Measurements from ENCODE around the gene INPP5J.
"Not testable (repeated sequence)": the region's sequence is repeated elsewhere in the genome, so short reads cannot be mapped to it uniquely, and the experiment has no call there.

The INPP5J gene

DNA sequence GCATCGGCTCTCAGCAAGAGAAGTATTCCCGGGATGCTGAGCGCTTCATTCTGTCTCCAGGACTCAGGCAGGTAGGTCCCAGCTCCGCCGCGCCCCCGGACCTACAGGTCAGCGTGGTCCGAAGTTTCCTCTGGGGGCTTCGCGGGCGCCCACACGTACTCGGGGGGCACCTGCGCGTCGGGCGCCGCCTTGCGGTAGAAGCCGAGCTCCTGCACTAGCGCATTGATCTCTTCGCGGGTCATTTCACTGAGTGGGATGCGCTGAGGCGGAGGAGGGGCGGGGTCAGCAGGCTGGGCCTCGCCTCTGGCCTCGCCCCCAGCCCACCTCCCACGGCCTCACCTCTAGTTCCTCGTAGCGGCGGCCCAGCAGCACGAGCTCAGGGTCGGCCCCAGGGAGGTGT is 17.9 kb upstream of the INPP5J start:
- ATAC-seq (no peak), DNase-seq (ENCODE audit: low spot score in 2 of 2) (no peak)
- H3K36me3 Mint-ChIP-seq = no peaks in the 10 kb centered on the region
- no peak overlapping the region for H3K4me3 Mint-ChIP-seq
- no peak overlapping the region for H3K27ac Mint-ChIP-seq
- H3K4me1 Mint-ChIP-seq = peaks cover 21% of the 10 kb centered on the region
- H3K9me3 Mint-ChIP-seq = no peaks in the 10 kb centered on the region

DNA sequence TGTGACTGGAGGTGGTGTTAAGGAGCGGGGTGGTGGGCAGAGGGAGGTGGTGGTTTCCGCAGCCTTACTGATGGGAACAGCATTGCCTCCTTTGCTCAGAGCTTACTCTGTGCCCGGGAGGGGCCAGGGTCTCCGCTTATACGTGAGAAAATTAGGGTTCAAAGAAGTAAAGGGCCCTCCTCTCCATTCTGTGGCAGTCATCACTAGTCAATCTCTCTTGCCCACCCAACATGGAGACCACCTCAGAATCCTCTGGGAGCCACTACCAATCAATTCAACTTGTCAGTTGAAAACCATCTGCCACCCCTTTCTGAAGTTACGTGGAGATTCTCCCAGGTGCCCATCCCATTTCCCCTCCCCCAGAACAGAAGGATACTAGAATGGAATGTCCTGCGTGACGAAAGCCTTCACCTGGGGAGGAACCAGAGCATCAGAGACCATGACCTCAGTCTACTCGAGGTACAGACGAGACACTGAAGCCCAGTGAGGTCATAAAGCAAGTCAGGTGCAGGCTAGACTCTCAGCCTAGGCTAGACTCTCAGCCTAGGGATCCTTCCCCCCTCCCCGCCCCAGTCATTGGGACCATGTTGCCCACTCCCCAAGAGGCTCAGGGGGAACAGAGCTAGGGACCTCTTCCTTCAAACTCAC is 17.4 kb upstream of the INPP5J start:
- no peak for ATAC-seq
- H3K9me3 Mint-ChIP-seq = no peaks in the 10 kb centered on the region
- H3K4me3 Mint-ChIP-seq = peak overlapping the region; percentile 84
- peaks cover 21% of the 10 kb centered on the region for H3K4me1 Mint-ChIP-seq
- no peak for DNase-seq (ENCODE audit: low spot score in 2 of 2)
- H3K36me3 Mint-ChIP-seq = no peaks in the 10 kb centered on the region
- H3K27ac Mint-ChIP-seq = no peak overlapping the region

DNA sequence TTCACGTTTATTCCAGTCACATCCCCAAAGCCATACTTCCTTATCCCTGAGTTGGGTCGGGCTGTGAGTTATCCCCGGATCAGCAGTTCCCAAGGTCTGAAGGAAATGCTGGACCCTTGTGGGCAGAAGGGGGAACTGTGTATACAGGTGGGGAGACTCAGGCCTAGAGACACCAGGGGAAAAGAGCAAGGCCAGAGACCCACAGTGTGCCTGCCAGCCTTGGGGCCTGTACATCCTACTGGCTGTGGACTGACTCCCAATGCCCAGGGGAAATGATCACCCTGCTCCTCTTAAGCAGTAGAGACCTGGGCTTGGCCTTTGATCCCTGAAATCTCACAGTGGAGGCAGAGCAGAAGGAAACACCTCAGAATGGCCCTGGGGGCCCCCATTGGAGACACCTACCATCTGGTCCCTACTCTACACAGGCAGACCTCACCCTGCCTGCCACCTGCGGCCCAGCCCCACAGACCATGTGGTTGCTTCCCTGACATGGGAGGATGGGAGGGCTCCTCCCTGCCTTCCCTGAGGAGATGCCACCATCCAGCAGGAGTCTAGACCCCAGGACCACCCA is 16.7 kb upstream of the INPP5J start:
- H3K4me3 Mint-ChIP-seq = peak overlapping the region; percentile 84
- DNase-seq (ENCODE audit: low spot score in 2 of 2) (no peak), ATAC-seq (no peak)
- H3K9me3 Mint-ChIP-seq = no peaks in the 10 kb centered on the region
- H3K36me3 Mint-ChIP-seq = no peaks in the 10 kb centered on the region
- peaks cover 21% of the 10 kb centered on the region for H3K4me1 Mint-ChIP-seq
- H3K27ac Mint-ChIP-seq = peak overlapping the region; percentile 83

GRCh38 chr22:31106731-31107177 is 16.0 kb upstream of the INPP5J start:
- H3K27ac Mint-ChIP-seq = peak overlapping the region; percentile 83
- no peaks in the 10 kb centered on the region for H3K36me3 Mint-ChIP-seq
- no peaks in the 10 kb centered on the region for H3K9me3 Mint-ChIP-seq
- DNase-seq (ENCODE audit: low spot score in 2 of 2) = no peak
- H3K4me1 Mint-ChIP-seq = peaks cover 21% of the 10 kb centered on the region
- H3K4me3 Mint-ChIP-seq = peak overlapping the region; percentile 84
- ATAC-seq = no peak

DNA sequence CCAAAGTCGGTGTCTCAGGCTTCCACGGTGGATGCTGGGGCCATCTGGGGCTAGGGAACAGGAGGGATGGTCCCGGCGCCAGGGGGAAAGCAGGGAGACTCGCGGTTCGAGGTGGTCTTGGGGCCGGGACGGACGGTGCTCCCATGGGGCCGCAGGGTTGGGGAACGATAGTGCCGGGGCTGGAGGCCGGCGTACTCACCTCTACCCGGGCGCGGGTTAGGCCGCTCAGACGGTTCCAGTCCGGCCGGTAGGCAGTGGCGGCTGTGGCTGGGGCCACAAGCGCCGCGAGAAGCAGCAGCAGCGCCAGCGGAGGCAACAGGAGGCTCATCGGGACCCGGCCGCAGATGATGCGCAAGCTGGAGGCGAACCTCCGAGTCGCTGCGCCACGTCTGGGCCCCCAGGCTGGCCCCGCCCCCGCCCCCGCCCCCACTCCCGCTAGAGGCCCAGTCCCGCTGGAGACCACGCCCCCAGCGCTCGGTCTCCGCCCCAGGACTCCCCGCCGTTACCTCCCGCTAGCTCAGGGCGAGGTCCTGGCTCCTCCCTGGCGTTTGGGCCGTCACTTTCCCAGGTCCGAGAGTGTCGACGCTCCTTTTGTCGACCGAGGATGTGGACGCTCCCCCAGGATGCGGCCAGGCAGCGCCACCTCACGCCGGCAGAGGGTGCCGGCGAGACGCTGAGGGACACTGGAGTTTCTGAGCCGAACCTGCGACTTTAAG is 15.4 kb upstream of the INPP5J start, which contains the start of gene SELENOM:
Gene SELENOM, minus strand, starts transcription at position 391 of the 716 bp plus-strand sequence. Its CDS starts 63 bp downstream, at position 328.
- ATAC-seq (peak; percentile 95), DNase-seq (ENCODE audit: low spot score in 2 of 2) (peak; percentile 73 to 90)
- H3K36me3 Mint-ChIP-seq = no peaks in the 10 kb centered on the region
- peak within 1 kb of the TSS; percentile 83 for H3K27ac Mint-ChIP-seq
- peaks cover 21% of the 10 kb centered on the region for H3K4me1 Mint-ChIP-seq
- H3K9me3 Mint-ChIP-seq = no peaks in the 10 kb centered on the region
- peak within 1 kb of the TSS; percentile 84 for H3K4me3 Mint-ChIP-seq

GRCh38 chr22:31107894-31108218 is 14.9 kb upstream of the INPP5J start:
- Mint-ChIP-seq H3K4me3 (peak overlapping the region; percentile 84), H3K36me3 (no peaks in the 10 kb centered on the region), H3K9me3 (no peaks in the 10 kb centered on the region), H3K4me1 (peaks cover 21% of the 10 kb centered on the region), H3K27ac (peak overlapping the region; percentile 83)
- DNase-seq (ENCODE audit: low spot score in 2 of 2) = no peak
- peak; percentile 39 for ATAC-seq

DNA sequence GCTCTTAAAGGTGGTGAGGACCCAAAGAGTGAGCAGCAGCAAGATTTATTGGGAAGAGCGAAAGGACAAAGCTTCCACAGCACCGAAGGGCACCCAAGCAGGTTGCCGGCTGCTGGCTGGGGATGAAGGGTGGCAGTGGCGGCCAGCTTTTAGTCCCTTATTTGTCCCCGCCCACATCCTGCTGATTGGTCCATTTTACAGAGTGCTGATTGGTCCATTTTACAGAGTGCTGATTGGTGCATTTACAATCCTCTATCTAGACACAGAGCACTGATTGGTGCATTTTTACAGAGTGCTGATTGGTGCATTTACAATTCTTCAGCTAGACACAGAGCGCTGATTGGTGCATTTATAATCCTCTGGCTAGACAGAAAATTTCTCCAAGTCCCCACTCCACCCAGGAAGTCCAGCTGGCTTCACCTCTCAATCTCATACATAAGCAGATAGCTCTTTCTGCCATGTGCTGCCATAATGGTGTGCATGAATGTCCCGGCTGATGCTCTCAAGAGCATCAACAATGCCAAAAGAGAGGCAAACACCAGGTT is 10.1 kb upstream of the INPP5J start:
- not testable (repeated sequence) for H3K4me3 Mint-ChIP-seq; H3K9me3 Mint-ChIP-seq; H3K27ac Mint-ChIP-seq; DNase-seq (ENCODE audit: low spot score in 2 of 2); ATAC-seq; H3K36me3 Mint-ChIP-seq; H3K4me1 Mint-ChIP-seq

- DNase-seq (ENCODE audit: low spot score in 2 of 2) (no peak), ATAC-seq (peak; percentile 19)
- Mint-ChIP-seq H3K4me1 (peaks cover 5% of the 10 kb centered on the region), H3K9me3 (no peaks in the 10 kb centered on the region), H3K4me3 (no peak overlapping the region), H3K27ac (no peak overlapping the region), H3K36me3 (no peaks in the 10 kb centered on the region)
These were observed 4.5 kb upstream of the INPP5J start for GRCh38 chr22:31118046-31118820.

DNA sequence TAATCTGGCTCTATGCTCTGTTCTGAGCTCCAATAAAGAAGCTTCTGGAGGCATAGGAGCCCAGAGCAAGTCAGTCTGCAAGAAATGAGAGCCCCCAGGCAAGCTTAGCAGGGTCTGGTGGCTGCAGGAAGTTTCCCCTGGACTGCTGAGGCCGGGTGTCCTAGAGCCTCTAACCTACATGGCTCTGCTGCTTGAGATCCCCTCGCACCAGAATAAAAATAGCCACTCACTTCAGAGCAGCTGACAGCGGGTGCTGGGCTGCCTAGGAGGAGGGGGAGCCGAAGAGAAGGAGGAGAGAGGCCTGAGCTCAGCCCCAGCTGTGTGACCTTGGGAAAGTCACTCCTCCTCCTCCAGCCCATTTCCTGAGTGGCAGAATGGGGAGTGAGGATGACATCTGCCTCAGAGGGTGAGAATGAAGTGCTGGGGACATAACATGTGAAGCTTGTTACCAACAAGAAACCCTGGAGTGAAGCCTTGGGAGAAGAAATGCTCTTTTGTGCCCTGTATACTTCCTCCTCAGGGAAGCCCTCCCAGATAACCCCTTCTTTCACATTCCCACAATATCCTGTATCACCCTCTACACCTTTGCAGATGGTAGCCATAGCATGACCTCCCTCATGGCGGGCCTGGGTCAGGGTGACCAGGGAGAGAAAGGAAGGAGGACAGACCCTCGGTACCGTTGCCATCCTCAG is 3.6 kb upstream of the INPP5J start:
- H3K4me3 Mint-ChIP-seq = no peak overlapping the region
- H3K9me3 Mint-ChIP-seq = no peaks in the 10 kb centered on the region
- no peaks in the 10 kb centered on the region for H3K36me3 Mint-ChIP-seq
- no peak for DNase-seq (ENCODE audit: low spot score in 2 of 2)
- peaks cover 5% of the 10 kb centered on the region for H3K4me1 Mint-ChIP-seq
- H3K27ac Mint-ChIP-seq = no peak overlapping the region
- no peak for ATAC-seq

GRCh38 chr22:31120230-31120629 is 2.5 kb upstream of the INPP5J start:
- H3K4me3 Mint-ChIP-seq = no peak overlapping the region
- no peak overlapping the region for H3K27ac Mint-ChIP-seq
- peaks cover 5% of the 10 kb centered on the region for H3K4me1 Mint-ChIP-seq
- no peak for ATAC-seq
- H3K36me3 Mint-ChIP-seq = no peaks in the 10 kb centered on the region
- no peaks in the 10 kb centered on the region for H3K9me3 Mint-ChIP-seq
- no peak for DNase-seq (ENCODE audit: low spot score in 2 of 2)

DNA sequence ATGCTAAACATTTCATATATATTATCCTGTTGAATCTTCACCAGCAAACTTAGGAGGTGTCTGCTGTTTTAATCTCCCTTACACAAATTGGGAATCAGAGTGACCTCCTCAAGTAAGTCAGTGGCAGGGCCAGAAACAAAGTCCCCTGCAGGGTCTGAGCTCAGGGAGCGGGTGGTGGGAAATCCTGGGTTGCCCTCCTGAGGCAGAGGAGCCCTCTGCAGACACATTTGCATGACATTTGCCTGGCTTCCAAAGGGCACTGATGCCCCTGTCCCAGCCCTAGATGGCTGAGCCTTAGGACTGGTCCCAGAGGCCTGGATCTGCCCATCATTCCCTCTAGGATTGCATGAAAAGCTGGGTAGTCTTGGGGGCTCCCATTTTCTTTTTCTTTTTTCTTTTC is 2.1 kb upstream of the INPP5J start:
- DNase-seq (ENCODE audit: low spot score in 2 of 2) (no peak), ATAC-seq (no peak)
- no peak overlapping the region for H3K27ac Mint-ChIP-seq
- H3K4me1 Mint-ChIP-seq = peaks cover 5% of the 10 kb centered on the region
- no peaks in the 10 kb centered on the region for H3K9me3 Mint-ChIP-seq
- no peaks in the 10 kb centered on the region for H3K36me3 Mint-ChIP-seq
- no peak overlapping the region for H3K4me3 Mint-ChIP-seq

- ATAC-seq (no peak), DNase-seq (ENCODE audit: low spot score in 2 of 2) (no peak)
- Mint-ChIP-seq H3K27ac (no peak overlapping the region), H3K4me3 (no peak overlapping the region), H3K36me3 (no peaks in the 10 kb centered on the region), H3K9me3 (no peaks in the 10 kb centered on the region), H3K4me1 (peaks cover 5% of the 10 kb centered on the region)
These were observed 1.4 kb upstream of the INPP5J start for GRCh38 chr22:31121403-31121802.

DNA sequence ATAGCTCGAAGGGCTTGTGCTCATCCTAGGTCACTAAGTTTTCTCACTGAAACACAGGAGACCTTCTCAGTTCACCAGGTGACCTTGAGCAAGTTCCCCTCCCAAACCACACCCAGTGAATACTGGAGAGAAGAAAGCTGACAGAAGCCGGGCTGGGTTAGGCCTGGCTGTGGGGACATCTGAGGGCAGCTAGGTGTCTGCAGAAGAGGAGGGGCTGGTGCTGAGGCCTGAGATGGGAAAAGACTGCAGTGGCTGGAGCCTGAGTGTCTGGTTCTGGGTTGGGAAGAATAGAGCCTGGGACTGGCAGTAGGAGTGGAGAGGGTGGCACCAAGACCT is 602 bp upstream of the INPP5J start:
- no peak for DNase-seq (ENCODE audit: low spot score in 2 of 2)
- Mint-ChIP-seq H3K9me3 (no peaks in the 10 kb centered on the region), H3K36me3 (no peaks in the 10 kb centered on the region), H3K4me1 (peaks cover 6% of the 10 kb centered on the region), H3K4me3 (no peak overlapping the region), H3K27ac (no peak overlapping the region)
- no peak for ATAC-seq

GRCh38 chr22:31123292-31123602 is 481 bp downstream of the INPP5J start:
- DNase-seq (ENCODE audit: low spot score in 2 of 2) (no peak), ATAC-seq (no peak)
- Mint-ChIP-seq H3K4me3 (no peak overlapping the region), H3K36me3 (no peaks in the 10 kb centered on the region), H3K27ac (no peak overlapping the region), H3K9me3 (no peaks in the 10 kb centered on the region), H3K4me1 (peaks cover 10% of the 10 kb centered on the region)

DNA sequence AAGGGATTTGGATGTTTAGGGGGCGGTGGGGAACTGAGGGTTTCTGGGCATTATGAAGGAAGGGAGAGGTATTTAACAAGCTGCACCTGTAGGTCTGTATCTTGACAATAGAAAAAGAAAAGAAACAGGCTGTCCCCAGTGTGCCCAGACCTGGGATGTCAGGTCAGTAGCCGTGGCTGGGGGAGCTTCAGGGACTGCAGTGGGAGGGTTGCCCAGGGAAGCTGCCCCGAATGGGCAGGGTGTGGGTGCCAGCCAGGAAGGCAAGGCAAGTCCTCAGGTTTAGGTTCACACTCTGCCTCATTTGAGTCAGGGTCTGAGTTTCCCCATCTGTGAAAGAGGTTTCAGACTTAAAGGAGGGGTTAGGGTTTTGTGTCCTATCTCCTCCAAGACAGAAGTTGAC is 1.5 kb downstream of the INPP5J start:
- Mint-ChIP-seq H3K36me3 (no peaks in the 10 kb centered on the region), H3K4me1 (peaks cover 10% of the 10 kb centered on the region), H3K27ac (peak overlapping the region; percentile 34), H3K4me3 (no peak overlapping the region), H3K9me3 (no peaks in the 10 kb centered on the region)
- DNase-seq (ENCODE audit: low spot score in 2 of 2) (no peak), ATAC-seq (no peak)

Data from stimulated activated effector memory CD8-positive, alpha-beta T cell treated with anti-CD3 and anti-CD28 coated beads, Interleukin-12 subunit alpha, Interleukin-12 subunit beta, amount 100 ng/mL, for 72 hours (primary cell).